Stimulated activated naive B cell treated with anti-CD40 and anti-IgM and Interleukin-4, amounts not matched to agents 10 μg/mL and 1 μg/mL and 100 μg/mL, for 72 hours (primary cell): ENCODE results near the gene EHMT2.
A peak's percentile ranks its signal among the peaks of the same experiment; 100 is the strongest.
"Not testable (repeated sequence)": the region's sequence is repeated elsewhere in the genome, so short reads cannot be mapped to it uniquely, and the experiment has no call there.

Source experiments
- ATAC-seq, 2 donors: fragments of 150-1000 bp; cut with Tn5 transposase; replicated peaks; 2 replicates each; pipeline ENCODE4 v1.10.0; 2021; ENCODE audit warnings: moderate library complexity in 1 of 2
- DNase-seq: peaks from one replicate; pipeline ENCODE4 v3.0.0; 2021
- H3K27ac Mint-ChIP-seq: one replicate; pipeline ENCODE4 v1.8.0; 2022; ENCODE audit warnings: mild to moderate bottlenecking, mixed read lengths
- H3K27me3 Mint-ChIP-seq, 2 donors: one replicate each; pipeline ENCODE4 v1.8.0; 2022; ENCODE audit warnings: mixed read lengths in 2 of 2
- H3K36me3 Mint-ChIP-seq, 2 donors: one replicate each; pipeline ENCODE4 v1.8.0; 2022; ENCODE audit warnings: mixed read lengths in 2 of 2, mild to moderate bottlenecking in 1 of 2
- H3K4me1 Mint-ChIP-seq, 2 donors: one replicate each; pipeline ENCODE4 v1.8.0; 2022; ENCODE audit warnings: mixed read lengths in 2 of 2, mild to moderate bottlenecking in 1 of 2
- H3K4me3 Mint-ChIP-seq, 2 donors: one replicate each; pipeline ENCODE4 v1.8.0; 2022; ENCODE audit warnings: mild to moderate bottlenecking in 2 of 2, mixed read lengths in 2 of 2, moderate library complexity in 1 of 2
- H3K9me3 Mint-ChIP-seq, 2 donors: one replicate each; pipeline ENCODE4 v1.8.0; 2022; ENCODE audit warnings: mixed read lengths in 2 of 2, mild to moderate bottlenecking in 1 of 2

Gene EHMT2

GRCh38 chr6:31906727-31907126, 9.2 kb upstream of the EHMT2 start:
- H3K27me3 Mint-ChIP-seq, H3K27ac Mint-ChIP-seq, H3K4me3 Mint-ChIP-seq, DNase-seq, H3K9me3 Mint-ChIP-seq, H3K36me3 Mint-ChIP-seq, H3K4me1 Mint-ChIP-seq, ATAC-seq: not testable (repeated sequence)

- Mint-ChIP-seq H3K4me3 (no peak overlapping the region), H3K9me3 (no peaks in the 10 kb centered on the region), H3K27ac (no peak overlapping the region), H3K4me1 (peaks cover 7 to 12% of the 10 kb centered on the region in 2 donors), H3K27me3 (no peaks in the 10 kb centered on the region), H3K36me3 (peaks cover 0 to 2% of the 10 kb centered on the region in 2 donors)
- no peak for DNase-seq
- ATAC-seq = no peak
Observed at GRCh38 chr6:31906122-31906521, 8.6 kb upstream of the EHMT2 start.

- Mint-ChIP-seq H3K4me3 (no peak overlapping the region), H3K36me3 (peaks cover 0 to 2% of the 10 kb centered on the region in 2 donors), H3K27me3 (no peaks in the 10 kb centered on the region), H3K9me3 (no peaks in the 10 kb centered on the region), H3K4me1 (peaks cover 7 to 14% of the 10 kb centered on the region in 2 donors), H3K27ac (no peak overlapping the region)
- ATAC-seq (no peak), DNase-seq (no peak)
Observed at GRCh38 chr6:31905041-31905440, 7.5 kb upstream of the EHMT2 start.

- ATAC-seq (no peak), DNase-seq (no peak)
- Mint-ChIP-seq H3K27ac (no peak overlapping the region), H3K4me3 (no peak overlapping the region), H3K9me3 (no peaks in the 10 kb centered on the region), H3K36me3 (peaks cover 4% of the 10 kb centered on the region in 2 donors), H3K4me1 (peaks cover 17 to 25% of the 10 kb centered on the region in 2 donors), H3K27me3 (no peaks in the 10 kb centered on the region)
Observed at GRCh38 chr6:31903957-31904356, 6.5 kb upstream of the EHMT2 start.

GRCh38 chr6:31901953-31902643, 4.6 kb upstream of the EHMT2 start, which contains the start of gene ZBTB12:
ZBTB12 (minus strand) TSS chr6:31902086; CDS start chr6:31901305, 781 bp downstream.
- DNase-seq (peak; percentile 86), ATAC-seq (peak; percentile 65 to 74)
- Mint-ChIP-seq H3K4me1 (peaks cover 21 to 35% of the 10 kb centered on the region in 2 donors), H3K9me3 (no peaks in the 10 kb centered on the region), H3K4me3 (peak within 1 kb of the TSS; percentile 86 to 91), H3K36me3 (peaks cover 4 to 7% of the 10 kb centered on the region in 2 donors), H3K27ac (peak within 1 kb of the TSS; percentile 91), H3K27me3 (no peaks in the 10 kb centered on the region)

- peaks cover 23 to 38% of the 10 kb centered on the region in 2 donors for H3K4me1 Mint-ChIP-seq
- no peaks in the 10 kb centered on the region for H3K27me3 Mint-ChIP-seq
- peak overlapping the region; percentile 86 to 91 for H3K4me3 Mint-ChIP-seq
- H3K27ac Mint-ChIP-seq = peak overlapping the region; percentile 91
- ATAC-seq = peak; percentile 30 to 44
- DNase-seq = peak; percentile 59
- no peaks in the 10 kb centered on the region for H3K9me3 Mint-ChIP-seq
- H3K36me3 Mint-ChIP-seq = peaks cover 4 to 7% of the 10 kb centered on the region in 2 donors
Observed at GRCh38 chr6:31901415-31901952, 4.0 kb upstream of the EHMT2 start.

- no peak for DNase-seq
- Mint-ChIP-seq H3K36me3 (peaks cover 4 to 7% of the 10 kb centered on the region in 2 donors), H3K27ac (peak overlapping the region; percentile 91)
Observed at GRCh38 chr6:31900917-31901414, 3.5 kb upstream of the EHMT2 start.

GRCh38 chr6:31899882-31900722, 2.6 kb upstream of the EHMT2 start:
- Mint-ChIP-seq H3K4me3 (peak overlapping the region; percentile 36 to 56), H3K4me1 (peaks cover 26 to 47% of the 10 kb centered on the region in 2 donors), H3K9me3 (no peaks in the 10 kb centered on the region), H3K36me3 (peaks cover 5 to 14% of the 10 kb centered on the region in 2 donors), H3K27me3 (no peaks in the 10 kb centered on the region), H3K27ac (no peak overlapping the region)
- ATAC-seq (no peak), DNase-seq (no peak)

More at GRCh38 chr6:31900917-31901414, 3.5 kb upstream of the EHMT2 start:
- Mint-ChIP-seq H3K27me3 (no peaks in the 10 kb centered on the region), H3K9me3 (no peaks in the 10 kb centered on the region), H3K4me3 (peak overlapping the region; percentile 86 to 91), H3K4me1 (peaks cover 26 to 43% of the 10 kb centered on the region in 2 donors)
- no peak for ATAC-seq

GRCh38 chr6:31899215-31899614, 1.7 kb upstream of the EHMT2 start:
- no peaks in the 10 kb centered on the region for H3K9me3 Mint-ChIP-seq
- peaks cover 26 to 47% of the 10 kb centered on the region in 2 donors for H3K4me1 Mint-ChIP-seq
- ATAC-seq (no peak), DNase-seq (no peak)
- H3K27me3 Mint-ChIP-seq = no peaks in the 10 kb centered on the region
- H3K4me3 Mint-ChIP-seq = peak overlapping the region; percentile 36 to 71
- H3K27ac Mint-ChIP-seq = peak overlapping the region; percentile 72
- H3K36me3 Mint-ChIP-seq = peaks cover 6 to 14% of the 10 kb centered on the region in 2 donors

- Mint-ChIP-seq H3K27me3 (no peaks in the 10 kb centered on the region), H3K4me1 (peaks cover 26 to 47% of the 10 kb centered on the region in 2 donors), H3K36me3 (peaks cover 9 to 15% of the 10 kb centered on the region in 2 donors), H3K27ac (peak overlapping the region; percentile 93), H3K4me3 (peak overlapping the region; percentile 88 to 93), H3K9me3 (no peaks in the 10 kb centered on the region)
- ATAC-seq (peak; percentile 15 to 26), DNase-seq (no peak)
Observed at GRCh38 chr6:31898383-31899011, 999 bp upstream of the EHMT2 start.

- Mint-ChIP-seq H3K36me3 (peaks cover 19 to 25% of the 10 kb centered on the region in 2 donors), H3K4me1 (peaks cover 24 to 47% of the 10 kb centered on the region in 2 donors), H3K4me3 (peak overlapping the region; percentile 88 to 93), H3K9me3 (no peaks in the 10 kb centered on the region), H3K27ac (peak overlapping the region; percentile 92), H3K27me3 (no peaks in the 10 kb centered on the region)
- DNase-seq = no peak
- peak; percentile 0 to 4 for ATAC-seq
Observed at GRCh38 chr6:31896856-31897611, 464 bp downstream of the EHMT2 start.

- no peaks in the 10 kb centered on the region for H3K27me3 Mint-ChIP-seq
- H3K27ac Mint-ChIP-seq = peak overlapping the region; percentile 92
- no peak for DNase-seq
- peaks cover 25 to 49% of the 10 kb centered on the region in 2 donors for H3K4me1 Mint-ChIP-seq
- no peak for ATAC-seq
- H3K36me3 Mint-ChIP-seq = peaks cover 23 to 27% of the 10 kb centered on the region in 2 donors
- H3K4me3 Mint-ChIP-seq = peak overlapping the region; percentile 83 to 88
- H3K9me3 Mint-ChIP-seq = no peaks in the 10 kb centered on the region
Observed at GRCh38 chr6:31896493-31896855, 1.0 kb downstream of the EHMT2 start.

GRCh38 chr6:31892821-31893220, 4.7 kb downstream of the EHMT2 start:
- Mint-ChIP-seq H3K4me3 (no peak overlapping the region), H3K9me3 (no peaks in the 10 kb centered on the region), H3K4me1 (peaks cover 11 to 28% of the 10 kb centered on the region in 2 donors), H3K36me3 (peaks cover 32 to 42% of the 10 kb centered on the region in 2 donors), H3K27ac (no peak overlapping the region), H3K27me3 (no peaks in the 10 kb centered on the region)
- DNase-seq = no peak
- no peak for ATAC-seq
